Mucosa of stomach (tissue), 1 donor: ENCODE measurements around the gene SHANK3.

ENCODE experiments used
- H3K27me3 ChIP-seq: one replicate; pipeline ENCODE4 v1.7.0; 2013; ENCODE audit warnings: mild to moderate bottlenecking, low read length; ENCODE audit not compliant: control insufficient read depth, insufficient read depth
- H3K36me3 ChIP-seq: one replicate; pipeline ENCODE4 v1.7.0; 2013; ENCODE audit warnings: low read length; ENCODE audit not compliant: control insufficient read depth, insufficient read depth
- H3K4me1 ChIP-seq: one replicate; pipeline ENCODE4 v1.7.0; 2013; ENCODE audit warnings: mild to moderate bottlenecking, low read length; ENCODE audit not compliant: control insufficient read depth, insufficient read depth
- H3K4me3 ChIP-seq: one replicate; pipeline ENCODE4 v1.7.0; 2013; ENCODE audit warnings: low read length
- H3K9ac ChIP-seq: one replicate; pipeline ENCODE4 v1.7.0; 2013; ENCODE audit warnings: mild to moderate bottlenecking, low read length, moderate library complexity
- H3K9me3 ChIP-seq: one replicate; pipeline ENCODE4 v1.7.0; 2013; ENCODE audit warnings: mild to moderate bottlenecking, low read length, moderate library complexity; ENCODE audit not compliant: control insufficient read depth
- donor health status: Pancreatic carcinoma.

Gene SHANK3

DNA sequence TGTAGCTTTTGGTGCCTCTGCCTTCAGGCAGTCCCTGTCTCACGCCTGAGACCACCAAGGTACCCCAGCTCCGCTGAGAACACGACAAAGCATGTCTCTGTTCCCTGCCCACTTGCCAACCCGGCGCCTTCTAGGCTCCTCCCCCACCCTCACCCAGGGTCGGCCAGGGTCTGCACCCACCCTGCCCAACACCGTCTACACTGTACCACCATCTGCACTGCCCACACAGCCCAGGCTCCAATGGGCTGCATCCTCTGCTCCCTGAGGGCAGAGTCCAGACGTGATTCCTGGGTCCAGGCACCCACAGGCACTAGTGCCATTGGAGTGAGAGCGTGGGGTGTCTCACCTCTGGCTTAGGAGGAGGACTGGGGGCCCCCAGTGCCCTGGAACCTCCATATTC lies 42.6 kb downstream of the SHANK3 start:
- H3K4me3 ChIP-seq: no peak overlapping the region
- H3K9me3 ChIP-seq: no peaks in the 10 kb centered on the region
- no peak overlapping the region for H3K9ac ChIP-seq
- H3K4me1 ChIP-seq: peaks cover 5% of the 10 kb centered on the region
- H3K36me3 ChIP-seq: no peaks in the 10 kb centered on the region
- peaks cover 10% of the 10 kb centered on the region for H3K27me3 ChIP-seq

DNA sequence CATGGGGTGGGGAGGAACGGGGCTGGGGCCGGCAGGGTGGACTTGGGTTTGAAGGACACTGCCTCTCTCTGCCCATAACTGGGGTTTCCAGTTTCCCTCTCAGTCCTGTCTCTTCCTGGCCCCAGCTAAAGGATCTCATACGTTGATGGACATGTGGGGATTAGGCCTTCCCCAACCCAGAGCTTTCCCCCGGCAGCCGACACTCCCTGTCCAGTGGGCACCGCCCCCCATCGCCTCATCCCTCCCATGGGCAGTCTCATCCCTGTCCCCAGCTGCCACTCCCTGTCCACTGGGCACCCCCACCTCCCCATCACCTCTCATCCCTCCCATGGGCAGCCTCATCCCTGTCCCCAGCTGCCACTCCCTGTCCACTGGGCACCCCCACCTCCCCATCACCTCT lies 43.2 kb downstream of the SHANK3 start:
- H3K36me3 ChIP-seq: no peaks in the 10 kb centered on the region
- H3K9me3 ChIP-seq: no peaks in the 10 kb centered on the region
- no peak overlapping the region for H3K9ac ChIP-seq
- H3K27me3 ChIP-seq: peaks cover 11% of the 10 kb centered on the region
- H3K4me1 ChIP-seq: peaks cover 5% of the 10 kb centered on the region
- no peak overlapping the region for H3K4me3 ChIP-seq

DNA sequence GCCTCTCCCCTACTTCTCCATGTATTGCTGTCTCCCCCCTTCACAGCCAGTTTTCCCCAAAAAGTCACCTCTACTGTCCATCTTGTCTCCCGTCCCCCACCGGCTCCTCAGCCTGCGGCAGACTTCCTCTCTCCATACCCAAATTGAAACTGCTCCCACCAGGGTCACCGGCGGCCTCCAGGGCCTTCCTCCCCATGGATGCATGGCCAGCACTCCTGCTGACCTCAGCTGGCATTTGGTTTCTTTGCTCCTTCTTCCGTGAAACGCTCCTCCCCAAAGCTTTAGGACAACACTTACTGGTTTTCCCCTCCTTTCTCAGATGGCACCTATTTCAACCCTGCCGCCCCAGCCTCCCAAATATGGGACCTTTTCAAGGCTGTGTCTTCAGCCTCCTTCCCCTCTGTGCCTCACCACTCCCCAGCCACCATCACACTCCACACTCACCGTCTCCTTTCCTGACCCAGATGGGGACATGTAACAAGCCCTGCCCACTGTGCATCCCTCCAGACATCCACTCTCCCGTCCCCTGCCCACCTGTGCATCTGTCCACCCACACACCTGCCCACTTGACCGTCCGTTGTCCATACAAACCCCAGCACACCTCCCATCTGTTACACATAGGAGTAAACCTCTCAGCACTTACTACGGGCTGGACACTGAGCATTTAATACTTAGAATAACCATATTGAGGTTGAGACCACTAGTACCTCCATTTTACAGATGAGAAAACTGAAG lies 43.8 kb downstream of the SHANK3 start:
- Histone ChIP-seq H3K27me3 (peaks cover 18% of the 10 kb centered on the region), H3K4me1 (peaks cover 5% of the 10 kb centered on the region), H3K9ac (no peak overlapping the region), H3K36me3 (no peaks in the 10 kb centered on the region), H3K9me3 (no peaks in the 10 kb centered on the region), H3K4me3 (no peak overlapping the region)

DNA sequence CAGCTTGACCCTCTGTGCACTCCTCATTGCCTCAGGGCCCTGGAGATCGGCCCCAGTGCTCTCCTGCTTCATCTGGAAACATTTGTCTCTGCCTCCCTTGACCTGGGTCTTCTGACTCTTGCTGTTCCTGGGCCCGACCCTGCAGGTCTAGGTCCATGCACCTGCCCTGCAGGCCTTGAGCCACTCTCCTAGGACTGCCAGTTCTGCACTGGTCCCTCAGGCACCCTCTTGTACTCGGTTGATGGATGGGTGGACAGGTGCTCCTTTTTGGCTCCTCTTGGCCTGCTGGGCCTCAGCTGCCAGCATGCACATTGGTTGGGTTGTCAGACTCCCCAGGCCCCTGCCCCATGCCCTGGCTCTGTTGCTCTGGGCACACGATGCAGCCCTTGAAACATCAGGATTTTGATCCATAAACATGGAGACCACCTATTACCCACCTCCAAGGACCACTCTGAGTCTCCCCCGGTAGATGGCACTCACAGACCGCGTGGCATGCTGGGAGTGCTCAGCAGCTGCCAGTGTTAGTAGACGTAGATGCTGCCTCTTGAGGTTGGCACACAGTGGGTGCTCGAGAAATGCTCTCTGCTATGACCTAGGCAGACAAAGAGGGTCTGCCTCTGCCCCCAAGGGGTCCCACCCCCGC lies 45.2 kb downstream of the SHANK3 start:
- Histone ChIP-seq H3K9ac (no peak overlapping the region), H3K27me3 (peaks cover 25% of the 10 kb centered on the region), H3K36me3 (no peaks in the 10 kb centered on the region), H3K4me3 (no peak overlapping the region), H3K4me1 (peaks cover 5% of the 10 kb centered on the region), H3K9me3 (no peaks in the 10 kb centered on the region)

DNA sequence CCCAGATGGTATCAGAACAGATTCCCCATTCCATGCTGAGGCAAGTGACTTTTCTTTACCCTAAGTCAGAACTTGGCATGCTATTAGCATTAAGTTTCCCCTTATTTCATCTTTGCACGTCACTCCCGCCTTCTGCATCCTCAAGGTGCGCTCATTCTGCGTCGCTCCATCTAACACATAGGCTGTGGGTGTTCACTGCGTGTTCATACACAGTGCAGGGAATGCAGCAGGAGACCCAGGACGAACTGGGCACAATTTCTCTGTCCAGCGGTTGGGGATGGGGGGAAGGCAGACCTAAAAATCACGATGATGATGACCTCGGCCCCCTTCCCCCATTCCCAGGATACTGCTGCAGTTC lies 45.7 kb downstream of the SHANK3 start:
- Histone ChIP-seq H3K4me3 (no peak overlapping the region), H3K4me1 (peaks cover 5% of the 10 kb centered on the region), H3K9ac (no peak overlapping the region), H3K9me3 (no peaks in the 10 kb centered on the region), H3K27me3 (peaks cover 25% of the 10 kb centered on the region), H3K36me3 (no peaks in the 10 kb centered on the region)

DNA sequence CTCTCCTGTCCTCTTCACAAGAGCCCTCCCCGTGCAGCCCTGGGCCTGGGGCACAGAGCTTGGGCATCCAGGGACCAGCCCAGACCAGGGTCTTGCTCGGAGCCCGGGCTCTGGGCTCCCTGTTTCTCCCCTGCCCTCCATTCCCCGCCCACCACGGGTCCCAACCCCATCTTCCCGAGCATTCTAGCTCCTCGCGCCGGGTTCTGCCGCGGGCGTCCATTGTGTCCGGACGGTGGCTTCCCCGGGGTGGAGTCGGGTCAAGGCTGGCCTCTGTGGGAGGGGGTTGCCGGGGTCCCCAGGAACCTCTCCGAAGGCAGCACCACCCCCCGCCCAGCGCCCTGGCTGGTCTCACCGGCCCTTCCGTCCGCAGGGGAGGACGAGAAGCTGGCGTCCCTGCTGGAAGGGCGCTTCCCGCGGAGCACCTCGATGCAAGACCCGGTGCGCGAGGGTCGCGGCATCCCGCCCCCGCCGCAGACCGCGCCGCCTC lies 47.2 kb downstream of the SHANK3 start:
- Histone ChIP-seq H3K36me3 (no peaks in the 10 kb centered on the region), H3K27me3 (peaks cover 25% of the 10 kb centered on the region), H3K4me1 (no peaks in the 10 kb centered on the region), H3K9me3 (no peaks in the 10 kb centered on the region), H3K4me3 (no peak overlapping the region), H3K9ac (no peak overlapping the region)

DNA sequence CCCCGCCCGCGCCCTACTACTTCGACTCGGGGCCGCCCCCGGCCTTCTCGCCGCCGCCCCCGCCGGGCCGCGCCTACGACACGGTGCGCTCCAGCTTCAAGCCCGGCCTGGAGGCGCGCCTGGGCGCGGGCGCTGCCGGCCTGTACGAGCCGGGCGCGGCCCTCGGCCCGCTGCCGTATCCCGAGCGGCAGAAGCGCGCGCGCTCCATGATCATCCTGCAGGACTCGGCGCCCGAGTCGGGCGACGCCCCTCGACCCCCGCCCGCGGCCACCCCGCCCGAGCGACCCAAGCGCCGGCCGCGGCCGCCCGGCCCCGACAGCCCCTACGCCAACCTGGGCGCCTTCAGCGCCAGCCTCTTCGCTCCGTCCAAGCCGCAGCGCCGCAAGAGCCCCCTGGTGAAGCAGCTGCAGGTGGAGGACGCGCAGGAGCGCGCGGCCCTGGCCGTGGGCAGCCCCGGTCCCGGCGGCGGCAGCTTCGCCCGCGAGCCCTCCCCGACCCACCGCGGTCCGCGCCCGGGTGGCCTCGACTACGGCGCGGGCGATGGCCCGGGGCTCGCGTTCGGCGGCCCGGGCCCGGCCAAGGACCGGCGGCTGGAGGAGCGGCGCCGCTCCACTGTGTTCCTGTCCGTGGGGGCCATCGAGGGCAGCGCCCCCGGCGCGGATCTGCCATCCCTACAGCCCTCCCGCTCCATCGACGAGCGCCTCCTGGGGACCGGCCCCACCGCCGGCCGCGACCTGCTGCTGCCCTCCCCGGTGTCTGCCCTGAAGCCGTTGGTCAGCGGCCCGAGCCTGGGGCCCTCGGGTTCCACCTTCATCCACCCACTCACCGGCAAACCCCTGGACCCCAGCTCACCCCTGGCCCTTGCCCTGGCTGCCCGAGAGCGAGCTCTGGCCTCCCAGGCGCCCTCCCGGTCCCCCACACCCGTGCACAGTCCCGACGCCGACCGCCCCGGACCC lies 48.0 kb downstream of the SHANK3 start:
- Histone ChIP-seq H3K4me3 (no peak overlapping the region), H3K36me3 (no peaks in the 10 kb centered on the region), H3K9ac (no peak overlapping the region), H3K27me3 (peaks cover 25% of the 10 kb centered on the region), H3K4me1 (no peaks in the 10 kb centered on the region), H3K9me3 (no peaks in the 10 kb centered on the region)

DNA sequence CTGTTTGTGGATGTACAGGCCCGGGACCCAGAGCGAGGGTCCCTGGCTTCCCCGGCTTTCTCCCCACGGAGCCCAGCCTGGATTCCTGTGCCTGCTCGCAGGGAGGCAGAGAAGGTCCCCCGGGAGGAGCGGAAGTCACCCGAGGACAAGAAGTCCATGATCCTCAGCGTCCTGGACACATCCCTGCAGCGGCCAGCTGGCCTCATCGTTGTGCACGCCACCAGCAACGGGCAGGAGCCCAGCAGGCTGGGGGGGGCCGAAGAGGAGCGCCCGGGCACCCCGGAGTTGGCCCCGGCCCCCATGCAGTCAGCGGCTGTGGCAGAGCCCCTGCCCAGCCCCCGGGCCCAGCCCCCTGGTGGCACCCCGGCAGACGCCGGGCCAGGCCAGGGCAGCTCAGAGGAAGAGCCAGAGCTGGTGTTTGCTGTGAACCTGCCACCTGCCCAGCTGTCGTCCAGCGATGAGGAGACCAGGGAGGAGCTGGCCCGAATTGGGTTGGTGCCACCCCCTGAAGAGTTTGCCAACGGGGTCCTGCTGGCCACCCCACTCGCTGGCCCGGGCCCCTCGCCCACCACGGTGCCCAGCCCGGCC lies 48.7 kb downstream of the SHANK3 start:
- H3K4me3 ChIP-seq: no peak overlapping the region
- H3K4me1 ChIP-seq: no peaks in the 10 kb centered on the region
- no peak overlapping the region for H3K9ac ChIP-seq
- peaks cover 25% of the 10 kb centered on the region for H3K27me3 ChIP-seq
- no peaks in the 10 kb centered on the region for H3K36me3 ChIP-seq
- H3K9me3 ChIP-seq: no peaks in the 10 kb centered on the region

DNA sequence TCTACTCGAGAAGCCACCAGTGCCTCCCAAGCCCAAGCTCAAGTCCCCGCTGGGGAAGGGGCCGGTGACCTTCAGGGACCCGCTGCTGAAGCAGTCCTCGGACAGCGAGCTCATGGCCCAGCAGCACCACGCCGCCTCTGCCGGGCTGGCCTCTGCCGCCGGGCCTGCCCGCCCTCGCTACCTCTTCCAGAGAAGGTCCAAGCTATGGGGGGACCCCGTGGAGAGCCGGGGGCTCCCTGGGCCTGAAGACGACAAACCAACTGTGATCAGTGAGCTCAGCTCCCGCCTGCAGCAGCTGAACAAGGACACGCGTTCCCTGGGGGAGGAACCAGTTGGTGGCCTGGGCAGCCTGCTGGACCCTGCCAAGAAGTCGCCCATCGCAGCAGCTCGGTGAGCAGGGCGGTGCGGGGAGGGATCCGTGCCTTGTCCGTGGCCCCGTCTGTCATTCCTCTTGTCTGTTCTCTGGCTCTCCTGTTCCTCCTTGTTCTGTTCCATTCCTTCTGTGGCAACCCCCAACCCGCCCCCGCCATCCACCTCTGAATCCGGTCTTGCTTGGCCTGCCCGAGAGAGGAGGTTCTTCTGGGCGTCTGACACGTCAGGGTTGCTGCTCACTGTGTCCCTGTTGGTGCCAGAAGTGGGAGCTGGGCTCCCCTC lies 49.6 kb downstream of the SHANK3 start:
- Histone ChIP-seq H3K9ac (no peak overlapping the region), H3K4me1 (no peaks in the 10 kb centered on the region), H3K27me3 (peaks cover 25% of the 10 kb centered on the region), H3K4me3 (no peak overlapping the region), H3K9me3 (no peaks in the 10 kb centered on the region), H3K36me3 (no peaks in the 10 kb centered on the region)
